GM12874 (cell line): ENCODE results near the gene FARP1.

Experiments
- CTCF ChIP-seq: IDR thresholded peaks from 2 replicates; pipeline ENCODE4 v1.5.1; 2011; ENCODE audit warnings: low read depth, mild to moderate bottlenecking, control low read depth, low read length, moderate library complexity; ENCODE audit not compliant: insufficient read depth

The FARP1 gene

GRCh38 chr13:98187965-98188261 is 45.0 kb downstream of the FARP1 start:
- TF ChIP-seq CTCF = no peak

- no peak for TF ChIP-seq CTCF
Observed at GRCh38 chr13:98188544-98189166, 45.8 kb downstream of the FARP1 start.

GRCh38 chr13:98189841-98190505 is 47.1 kb downstream of the FARP1 start:
- no peak for TF ChIP-seq CTCF

- no peak for TF ChIP-seq CTCF
Observed at GRCh38 chr13:98190889-98191444, 48.1 kb downstream of the FARP1 start.

- no peak for TF ChIP-seq CTCF
Observed at GRCh38 chr13:98192008-98192407, 49.1 kb downstream of the FARP1 start.

GRCh38 chr13:98195054-98195791 is 52.3 kb downstream of the FARP1 start:
- no peak for TF ChIP-seq CTCF

- TF ChIP-seq CTCF = no peak
Observed at GRCh38 chr13:98198683-98199082, 55.8 kb downstream of the FARP1 start.
